Activated CD4-positive, alpha-beta T cell treated with anti-CD3 and anti-CD28 coated beads, Interleukin-2, amount 50 U/mL, for 1 hour (primary cell): ENCODE data around the gene SCYL1.
A peak's percentile ranks its signal among the peaks of the same experiment; 100 is the strongest.
"Not testable (repeated sequence)": the region's sequence is repeated elsewhere in the genome, so short reads cannot be mapped to it uniquely, and the experiment has no call there.

Experiments
- DNase-seq: peaks from one replicate; pipeline ENCODE4 v3.0.0-alpha.2; 2020

The SCYL1 gene

GRCh38 chr11:65506290-65506771 is 18.6 kb upstream of the SCYL1 start:
- no peak for DNase-seq

- DNase-seq = peak; percentile 57
Measured at GRCh38 chr11:65506772-65507505, 17.9 kb upstream of the SCYL1 start.

- DNase-seq = not testable (repeated sequence)
Measured at GRCh38 chr11:65512311-65512710, 12.6 kb upstream of the SCYL1 start.

GRCh38 chr11:65516135-65516968 is 8.5 kb upstream of the SCYL1 start:
- no peak for DNase-seq

- not testable (repeated sequence) for DNase-seq
Measured at GRCh38 chr11:65518941-65519549, 5.8 kb upstream of the SCYL1 start.

- DNase-seq = not testable (repeated sequence)
Measured at GRCh38 chr11:65521777-65522521, 2.9 kb upstream of the SCYL1 start.

GRCh38 chr11:65522718-65523630 is 1.9 kb upstream of the SCYL1 start:
- not testable (repeated sequence) for DNase-seq

GRCh38 chr11:65523631-65523968 is 1.3 kb upstream of the SCYL1 start:
- DNase-seq = not testable (repeated sequence)

GRCh38 chr11:65524014-65524740 is 706 bp upstream of the SCYL1 start:
- DNase-seq = no peak

GRCh38 chr11:65525546-65526480 is 930 bp downstream of the SCYL1 start:
- DNase-seq = no peak

GRCh38 chr11:65526744-65527143 is 1.9 kb downstream of the SCYL1 start:
- DNase-seq = no peak

- DNase-seq = no peak
Measured at GRCh38 chr11:65528819-65529350, 4.0 kb downstream of the SCYL1 start.

GRCh38 chr11:65529475-65530156 is 4.7 kb downstream of the SCYL1 start:
- no peak for DNase-seq

GRCh38 chr11:65530157-65530496 is 5.2 kb downstream of the SCYL1 start:
- DNase-seq = no peak

GRCh38 chr11:65532388-65533064 is 7.6 kb downstream of the SCYL1 start:
- no peak for DNase-seq

- DNase-seq = no peak
Measured at GRCh38 chr11:65535102-65535501, 10.2 kb downstream of the SCYL1 start.

GRCh38 chr11:65536412-65537295 is 11.8 kb downstream of the SCYL1 start:
- DNase-seq = no peak

GRCh38 chr11:65537296-65537597 is 12.4 kb downstream of the SCYL1 start:
- DNase-seq = no peak
